OCI-LY3 (cell line): ENCODE results near the gene LDLRAD4.

ENCODE experiments used
- H2AFZ ChIP-seq: fragments of 200-600, 300-600 bp; shearing (Covaris generic); 2 replicates; pipeline ENCODE4 v1.6.0; 2014; ENCODE audit warnings: antibody characterized with exemption, low read depth, low read length
- H3K27ac ChIP-seq: fragments of 200-600, 300-600 bp; sonication (generic); 2 replicates; pipeline ENCODE4 v1.5.1; 2014; ENCODE audit warnings: mild to moderate bottlenecking, low read length, moderate library complexity, mixed read lengths
- H3K27me3 ChIP-seq: fragments of 200-600, 300-600 bp; sonication (generic); 2 replicates; pipeline ENCODE4 v1.6.1; 2014; ENCODE audit warnings: low read depth, low read length, mixed read lengths
- H3K36me3 ChIP-seq: fragments of 200-600, 300-600 bp; sonication (generic); replicated peaks from 2 replicates; pipeline ENCODE3; 2014; ENCODE audit warnings: low read depth, low read length, mixed read lengths
- H3K4me1 ChIP-seq: fragments of 300-600, 200-600 bp; sonication (generic); 2 replicates; pipeline ENCODE4 v1.6.1; 2014; ENCODE audit warnings: low read length, mixed read lengths
- H3K4me2 ChIP-seq: fragments of 200-600, 300-600 bp; sonication (generic); 2 replicates; pipeline ENCODE4 v1.6.1; 2014; ENCODE audit warnings: low read length, mixed read lengths
- H3K4me3 ChIP-seq: fragments of 300-600, 200-600 bp; sonication (generic); 2 replicates; pipeline ENCODE4 v1.5.1; 2014; ENCODE audit warnings: antibody characterized with exemption, mild to moderate bottlenecking, low read length, moderate library complexity
- H3K79me2 ChIP-seq: fragments of 300-600, 200-600 bp; shearing (Covaris generic); 2 replicates; pipeline ENCODE4 v1.6.1; 2014; ENCODE audit warnings: mild to moderate bottlenecking, low read length, mixed read lengths
- H3K9ac ChIP-seq: fragments of 300-600, 200-600 bp; shearing (Covaris generic); 2 replicates; pipeline ENCODE4 v1.6.0; 2014; ENCODE audit warnings: mild to moderate bottlenecking, low read length, moderate library complexity
- H3K9me3 ChIP-seq: fragments of 200-600, 300-600 bp; shearing (Covaris generic); 2 replicates; pipeline ENCODE4 v1.6.1; 2014; ENCODE audit warnings: low read length, mixed read lengths; ENCODE audit not compliant: insufficient read depth
- H4K20me1 ChIP-seq: fragments of 200-600, 300-600 bp; sonication (generic); 2 replicates; pipeline ENCODE4 v1.6.1; 2016; ENCODE audit warnings: low read length, mixed read lengths; ENCODE audit not compliant: insufficient read depth
- EZH2phosphoT487 ChIP-seq: fragments of 200-600 bp; shearing (Covaris generic); IDR thresholded peaks from 2 replicates; pipeline ENCODE4 v1.6.1; 2018; ENCODE audit warnings: antibody characterized with exemption, mixed run types, low read depth
- TF ChIP-seq, protein P1 (sequence below): fragments of 200-600, 300-600 bp; sonication (generic); IDR thresholded peaks from 2 replicates; pipeline ENCODE4 v1.5.1; 2014; ENCODE audit warnings: antibody characterized with exemption, low read length, low read depth

Gene LDLRAD4

DNA sequence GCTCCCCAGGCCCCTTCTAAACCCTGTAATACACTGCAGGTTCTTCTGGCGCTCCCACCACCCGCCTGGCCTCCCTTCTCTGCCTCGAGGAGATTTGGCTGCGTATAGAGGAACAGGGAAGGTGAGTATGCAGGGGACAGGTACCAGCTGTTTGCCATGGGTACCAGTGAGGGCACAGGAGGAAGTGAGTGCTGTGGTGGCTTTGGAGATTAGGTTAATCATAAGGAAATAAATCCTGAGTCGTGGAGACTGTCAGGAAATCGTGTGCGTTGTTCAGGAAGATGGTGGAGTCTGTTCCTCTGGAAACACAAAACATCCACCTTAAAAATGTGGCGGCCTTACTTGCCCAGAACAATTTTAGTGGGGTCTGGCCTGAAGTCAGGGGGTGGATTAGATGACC is 277.4 kb downstream of the LDLRAD4 start:
- Histone ChIP-seq H3K36me3 (no peaks in the 10 kb centered on the region), H3K79me2 (no peaks in the 10 kb centered on the region), H3K27ac (no peak overlapping the region), H2AFZ (no peak overlapping the region), H3K4me3 (no peak overlapping the region), H3K27me3 (peaks cover 50% of the 10 kb centered on the region), H3K9me3 (no peaks in the 10 kb centered on the region), H3K9ac (no peak overlapping the region), H3K4me1 (peaks cover 28% of the 10 kb centered on the region), H4K20me1 (no peaks in the 10 kb centered on the region; the same call in 1 of the 2 replicates), H3K4me2 (no peak overlapping the region)
- TF ChIP-seq, protein P1, sequence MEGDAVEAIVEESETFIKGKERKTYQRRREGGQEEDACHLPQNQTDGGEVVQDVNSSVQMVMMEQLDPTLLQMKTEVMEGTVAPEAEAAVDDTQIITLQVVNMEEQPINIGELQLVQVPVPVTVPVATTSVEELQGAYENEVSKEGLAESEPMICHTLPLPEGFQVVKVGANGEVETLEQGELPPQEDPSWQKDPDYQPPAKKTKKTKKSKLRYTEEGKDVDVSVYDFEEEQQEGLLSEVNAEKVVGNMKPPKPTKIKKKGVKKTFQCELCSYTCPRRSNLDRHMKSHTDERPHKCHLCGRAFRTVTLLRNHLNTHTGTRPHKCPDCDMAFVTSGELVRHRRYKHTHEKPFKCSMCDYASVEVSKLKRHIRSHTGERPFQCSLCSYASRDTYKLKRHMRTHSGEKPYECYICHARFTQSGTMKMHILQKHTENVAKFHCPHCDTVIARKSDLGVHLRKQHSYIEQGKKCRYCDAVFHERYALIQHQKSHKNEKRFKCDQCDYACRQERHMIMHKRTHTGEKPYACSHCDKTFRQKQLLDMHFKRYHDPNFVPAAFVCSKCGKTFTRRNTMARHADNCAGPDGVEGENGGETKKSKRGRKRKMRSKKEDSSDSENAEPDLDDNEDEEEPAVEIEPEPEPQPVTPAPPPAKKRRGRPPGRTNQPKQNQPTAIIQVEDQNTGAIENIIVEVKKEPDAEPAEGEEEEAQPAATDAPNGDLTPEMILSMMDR = no peak
- no peak for TF ChIP-seq EZH2phosphoT487

DNA sequence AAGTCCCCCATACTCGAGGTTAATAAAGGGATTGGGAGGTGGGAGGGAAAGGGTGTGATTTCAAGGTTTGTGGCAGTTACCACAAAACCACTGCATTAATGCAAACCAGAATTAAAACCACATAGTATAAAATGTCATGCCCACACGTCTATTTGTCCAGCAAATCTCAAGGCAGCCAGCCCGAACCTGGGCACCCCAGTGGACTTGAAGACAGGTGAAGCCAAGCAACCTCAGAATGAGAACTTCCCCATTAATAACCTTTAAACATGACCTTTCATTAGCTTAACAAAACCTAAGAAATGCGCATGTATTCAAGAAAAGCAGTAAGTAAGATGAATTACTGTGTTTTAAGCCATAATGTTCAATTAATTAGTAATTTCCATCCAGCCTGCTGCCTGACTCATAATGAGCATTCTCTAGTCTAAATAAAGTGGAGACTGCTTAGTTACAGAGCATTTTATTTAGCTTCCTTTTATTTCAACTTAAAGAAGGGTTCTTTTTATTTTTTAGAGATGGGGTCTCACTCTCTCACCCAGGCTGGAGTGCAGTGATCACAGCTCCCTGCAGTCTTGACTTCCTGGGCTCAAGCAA is 278.2 kb downstream of the LDLRAD4 start:
- TF ChIP-seq, protein P1 = no peak
- TF ChIP-seq EZH2phosphoT487 = no peak
- Histone ChIP-seq H3K27me3 (peaks cover 56% of the 10 kb centered on the region), H3K27ac (no peak overlapping the region)

DNA sequence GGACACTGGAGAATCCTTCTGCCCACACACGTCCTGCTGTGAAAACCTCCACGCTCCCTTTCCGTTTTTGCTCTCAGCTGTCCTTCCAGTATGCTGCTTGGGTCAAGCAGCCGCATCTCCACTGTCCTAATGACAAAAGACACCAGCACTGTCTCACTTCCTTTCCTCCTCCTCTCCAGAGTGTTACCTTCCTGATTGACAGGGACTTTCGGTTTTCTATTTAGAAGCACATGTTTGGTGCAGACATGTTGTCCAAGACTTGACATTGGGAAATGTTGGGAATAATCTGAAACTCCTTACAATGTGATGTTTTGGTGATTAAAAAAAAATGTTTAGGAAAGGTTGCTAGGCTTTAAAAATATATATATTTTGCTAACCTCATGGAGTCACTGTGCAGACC is 281.2 kb downstream of the LDLRAD4 start:
- H3K9ac ChIP-seq = no peak overlapping the region
- no peak overlapping the region for H3K27ac ChIP-seq
- no peak overlapping the region for H3K4me3 ChIP-seq
- H4K20me1 ChIP-seq = no peaks in the 10 kb centered on the region; the same call in 1 of the 2 replicates
- H3K79me2 ChIP-seq = no peaks in the 10 kb centered on the region
- no peaks in the 10 kb centered on the region for H3K9me3 ChIP-seq
- no peaks in the 10 kb centered on the region for H3K36me3 ChIP-seq
- no peak overlapping the region for H3K4me2 ChIP-seq
- H3K27me3 ChIP-seq = peaks cover 62% of the 10 kb centered on the region
- peaks cover 46% of the 10 kb centered on the region for H3K4me1 ChIP-seq
- TF ChIP-seq, protein P1 = no peak
- TF ChIP-seq EZH2phosphoT487 = no peak
- H2AFZ ChIP-seq = no peak overlapping the region

More for the DNA sequence above, 278.2 kb downstream of the LDLRAD4 start:
- no peaks in the 10 kb centered on the region for H3K9me3 ChIP-seq
- no peaks in the 10 kb centered on the region; the same call in 1 of the 2 replicates for H4K20me1 ChIP-seq
- peak overlapping the region; percentile 60 for H3K4me2 ChIP-seq
- H3K4me3 ChIP-seq = peak overlapping the region; percentile 26
- no peaks in the 10 kb centered on the region for H3K36me3 ChIP-seq
- H3K9ac ChIP-seq = no peak overlapping the region
- peaks cover 37% of the 10 kb centered on the region for H3K4me1 ChIP-seq
- no peak overlapping the region for H2AFZ ChIP-seq
- H3K79me2 ChIP-seq = no peaks in the 10 kb centered on the region

DNA sequence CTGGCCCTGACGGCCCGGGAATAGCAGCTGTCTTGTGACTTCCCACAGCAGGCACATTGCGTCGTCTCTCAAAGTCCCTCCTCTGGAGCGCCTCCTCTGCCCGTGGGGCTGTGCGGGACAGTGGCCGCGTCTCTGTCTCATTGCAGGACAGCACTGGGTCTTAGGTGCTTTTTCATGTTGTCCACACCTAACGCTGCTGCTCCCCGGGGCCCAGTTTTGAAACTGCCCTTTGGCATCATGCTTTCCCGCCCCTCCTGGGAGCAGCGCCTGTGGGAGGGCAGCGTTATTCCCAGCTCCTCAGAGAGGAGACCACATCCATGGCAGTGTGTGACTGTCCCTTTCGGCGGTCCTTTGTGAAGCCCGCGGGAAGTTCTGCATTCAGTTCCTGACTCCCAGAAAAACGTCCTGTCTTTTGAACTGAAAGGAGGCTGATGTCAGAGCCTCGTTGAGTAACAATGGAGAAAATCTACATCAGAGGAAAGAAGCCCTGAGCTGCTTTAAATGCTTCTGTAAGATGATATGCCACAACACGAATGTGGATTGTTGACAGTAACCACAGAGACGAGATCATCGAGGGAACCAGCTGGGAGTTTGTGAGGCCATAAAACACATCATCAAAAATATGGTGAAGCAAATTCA is 281.8 kb downstream of the LDLRAD4 start:
- no peaks in the 10 kb centered on the region for H4K20me1 ChIP-seq
- H3K36me3 ChIP-seq = no peaks in the 10 kb centered on the region
- H3K4me2 ChIP-seq = no peak overlapping the region
- no peak overlapping the region for H3K9ac ChIP-seq
- H3K9me3 ChIP-seq = no peaks in the 10 kb centered on the region
- H3K79me2 ChIP-seq = no peaks in the 10 kb centered on the region
- no peak overlapping the region for H3K27ac ChIP-seq
- H3K4me3 ChIP-seq = no peak overlapping the region
- TF ChIP-seq, protein P1 = no peak
- no peak for TF ChIP-seq EZH2phosphoT487
- peaks cover 41% of the 10 kb centered on the region for H3K4me1 ChIP-seq
- no peak overlapping the region for H2AFZ ChIP-seq
- peaks cover 62% of the 10 kb centered on the region for H3K27me3 ChIP-seq
